Thyroid gland (tissue), 4 donors: ENCODE measurements around the gene SH2D5.

ENCODE experiments used
- POLR2A ChIP-seq, 2 donors: fragments of 450-650 bp; IDR thresholded peaks; one replicate each; pipeline ENCODE4 v1.6.1; 2017; ENCODE audit warnings: antibody characterized with exemption in 2 of 2, mild to moderate bottlenecking in 2 of 2, moderate library complexity in 1 of 2
- TF ChIP-seq, protein P1 (sequence below), 6 experiments: fragments of 200-600 bp in 3 of 6; fragments of 450-650 bp in 3 of 6; sonication (generic) in 3 of 6; IDR thresholded peaks; one replicate each; pipeline ENCODE4 v1.5.1; 2016 to 2019; ENCODE audit warnings: antibody characterized with exemption in 6 of 6, mild to moderate bottlenecking in 2 of 6, inconsistent platforms in 1 of 6, moderate library complexity in 1 of 6

DNA sequence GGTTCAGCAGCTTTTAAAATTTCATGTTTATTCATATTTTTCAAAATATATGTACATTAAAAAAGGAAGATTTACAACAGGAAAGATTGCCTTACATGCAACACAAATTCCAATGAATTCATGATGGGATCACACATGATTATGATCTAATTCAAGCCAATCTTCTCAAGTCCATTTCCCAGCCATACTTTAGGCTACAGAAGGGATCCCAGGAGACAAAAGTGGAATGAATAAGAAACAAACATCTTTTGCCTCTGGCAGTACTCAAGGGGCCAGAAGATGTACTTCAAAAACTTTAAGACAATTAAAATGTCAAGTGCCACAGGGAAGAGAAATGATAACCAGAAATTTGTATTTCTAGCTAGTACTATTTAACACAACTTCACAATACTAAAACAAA lies 10.2 kb upstream of the SH2D5 start:
- TF ChIP-seq POLR2A (IDR thresholded peaks at IDR 0.05): no peak
- TF ChIP-seq, protein P1, sequence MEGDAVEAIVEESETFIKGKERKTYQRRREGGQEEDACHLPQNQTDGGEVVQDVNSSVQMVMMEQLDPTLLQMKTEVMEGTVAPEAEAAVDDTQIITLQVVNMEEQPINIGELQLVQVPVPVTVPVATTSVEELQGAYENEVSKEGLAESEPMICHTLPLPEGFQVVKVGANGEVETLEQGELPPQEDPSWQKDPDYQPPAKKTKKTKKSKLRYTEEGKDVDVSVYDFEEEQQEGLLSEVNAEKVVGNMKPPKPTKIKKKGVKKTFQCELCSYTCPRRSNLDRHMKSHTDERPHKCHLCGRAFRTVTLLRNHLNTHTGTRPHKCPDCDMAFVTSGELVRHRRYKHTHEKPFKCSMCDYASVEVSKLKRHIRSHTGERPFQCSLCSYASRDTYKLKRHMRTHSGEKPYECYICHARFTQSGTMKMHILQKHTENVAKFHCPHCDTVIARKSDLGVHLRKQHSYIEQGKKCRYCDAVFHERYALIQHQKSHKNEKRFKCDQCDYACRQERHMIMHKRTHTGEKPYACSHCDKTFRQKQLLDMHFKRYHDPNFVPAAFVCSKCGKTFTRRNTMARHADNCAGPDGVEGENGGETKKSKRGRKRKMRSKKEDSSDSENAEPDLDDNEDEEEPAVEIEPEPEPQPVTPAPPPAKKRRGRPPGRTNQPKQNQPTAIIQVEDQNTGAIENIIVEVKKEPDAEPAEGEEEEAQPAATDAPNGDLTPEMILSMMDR (IDR thresholded peaks at IDR 0.05): no peak
